ENCODE results near the gene NRARP.
A peak's percentile ranks its signal among the peaks of the same experiment; 100 is the strongest.
"Not testable (repeated sequence)": the region's sequence is repeated elsewhere in the genome, so short reads cannot be mapped to it uniquely, and the experiment has no call there.

Gene NRARP

GRCh38 chr9:137262909-137263285 is 39.2 kb downstream of the NRARP start:
- no peak for DNase-seq (ENCODE audit: low read depth in 2 of 2, low spot score in 1 of 2)

GRCh38 chr9:137262173-137262908 is 39.7 kb downstream of the NRARP start:
- not testable (repeated sequence) for DNase-seq (ENCODE audit: low read depth in 2 of 2, low spot score in 1 of 2)

- DNase-seq (ENCODE audit: low read depth in 2 of 2, low spot score in 1 of 2): no peak
Measured at GRCh38 chr9:137256856-137257255, 45.2 kb downstream of the NRARP start.

GRCh38 chr9:137256362-137256761 is 45.7 kb downstream of the NRARP start:
- DNase-seq (ENCODE audit: low read depth in 2 of 2, low spot score in 1 of 2): no peak

GRCh38 chr9:137255448-137256114 is 46.5 kb downstream of the NRARP start:
- DNase-seq (ENCODE audit: low read depth in 2 of 2, low spot score in 1 of 2): no peak

GRCh38 chr9:137254624-137255447 is 47.2 kb downstream of the NRARP start, which contains the start of gene NELFB:
Gene NELFB (plus strand): TSS chr9:137255327.
- peak; percentile 90 to 91 for DNase-seq (ENCODE audit: low read depth in 2 of 2, low spot score in 1 of 2)

DNA sequence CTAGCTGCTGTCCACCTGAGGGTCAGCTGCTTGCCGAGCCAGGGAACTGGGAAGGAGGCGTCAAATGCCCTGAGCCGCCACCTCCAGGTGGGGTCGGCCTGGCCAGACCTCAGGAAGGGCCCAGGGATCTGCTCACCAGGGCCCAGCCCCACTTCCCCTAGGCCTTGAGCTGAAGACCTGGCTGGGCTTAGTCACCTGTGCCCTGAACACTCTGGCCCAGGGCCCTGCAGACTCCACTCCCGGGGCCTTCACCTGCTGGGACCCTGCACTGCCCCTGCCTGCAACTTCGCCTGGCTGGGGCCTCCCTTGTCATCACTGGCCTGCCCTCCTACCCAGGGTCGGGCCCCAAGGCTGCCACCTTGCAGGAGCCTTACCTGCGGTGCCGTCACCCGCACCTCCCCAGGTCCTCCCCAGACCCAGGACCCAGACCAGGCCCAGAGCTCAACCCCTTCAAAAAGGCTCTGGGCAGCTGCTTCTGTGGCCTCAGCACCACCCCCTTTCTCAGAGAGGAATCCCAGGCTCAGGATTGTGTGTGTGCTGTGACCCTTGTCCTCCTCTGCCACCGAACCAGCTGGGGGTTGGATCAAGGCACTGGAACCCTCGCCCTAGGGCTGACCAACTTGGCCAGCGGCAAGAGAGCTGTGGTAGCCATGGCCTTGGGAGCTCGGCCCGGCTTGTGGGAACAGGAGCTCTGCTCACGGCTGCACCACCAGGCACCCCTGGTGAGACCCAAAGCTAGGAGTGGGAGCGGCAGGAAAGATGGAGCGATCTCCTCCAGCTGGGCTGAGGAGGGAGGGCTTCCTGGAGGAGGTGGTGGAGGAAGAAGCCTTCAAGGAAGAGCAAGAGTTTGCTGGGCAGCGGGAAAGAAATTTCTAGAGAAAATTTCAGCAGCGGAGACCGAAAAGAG is 48.1 kb downstream of the NRARP start:
- no peak for DNase-seq (ENCODE audit: low read depth in 2 of 2, low spot score in 1 of 2)

DNA sequence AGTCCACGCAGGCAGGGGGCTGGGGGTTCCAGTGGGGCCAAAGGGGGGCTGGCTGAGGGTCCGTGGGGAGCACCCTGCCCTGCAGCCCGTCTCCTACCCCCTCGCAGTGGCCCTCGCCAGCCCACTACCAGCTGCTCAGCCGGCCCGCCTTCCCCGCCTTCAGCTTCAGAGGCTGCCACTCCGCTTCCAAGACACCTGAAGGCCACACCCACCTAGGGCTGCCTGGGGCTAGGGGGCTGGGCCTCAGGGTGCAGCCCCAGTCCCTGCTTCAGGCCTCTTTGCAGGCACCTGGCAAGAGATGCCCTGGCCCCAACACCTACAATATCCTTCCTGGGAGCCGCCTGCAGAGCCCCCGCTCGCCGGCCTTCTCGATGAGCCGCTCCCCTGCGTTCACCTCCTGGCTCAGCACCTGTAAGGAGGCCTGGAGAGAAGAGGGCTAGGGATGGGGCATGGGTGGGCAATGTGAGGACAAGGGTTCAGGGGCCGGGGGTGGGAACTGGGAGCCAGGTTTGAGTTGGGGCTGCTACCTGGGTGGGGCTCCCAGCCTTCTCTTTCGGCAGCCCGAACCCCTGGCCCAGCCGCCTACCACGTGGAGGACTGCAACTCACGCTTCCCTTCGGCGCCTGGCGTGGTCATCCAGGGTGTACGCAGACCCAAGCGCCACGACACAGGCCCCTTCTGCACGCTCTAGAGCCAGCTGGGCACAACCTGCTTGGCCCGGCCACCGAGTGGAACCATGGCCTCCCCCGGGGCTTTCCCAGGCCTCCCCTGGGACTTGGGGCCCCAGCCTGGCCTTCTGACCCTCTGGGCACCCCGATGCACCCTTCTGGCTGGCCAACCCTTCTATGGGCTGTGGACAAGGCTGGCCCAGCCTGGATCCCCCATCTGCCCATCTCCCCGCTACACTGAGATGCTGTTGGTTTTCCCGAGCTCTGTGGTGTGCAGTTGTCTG is 49.2 kb downstream of the NRARP start:
- no peak for DNase-seq (ENCODE audit: low read depth in 2 of 2, low spot score in 1 of 2)

GRCh38 chr9:137251490-137252268 is 50.4 kb downstream of the NRARP start:
- no peak for DNase-seq (ENCODE audit: low read depth in 2 of 2, low spot score in 1 of 2)

- no peak for DNase-seq (ENCODE audit: low read depth in 2 of 2, low spot score in 1 of 2)
Measured at GRCh38 chr9:137251194-137251461, 50.9 kb downstream of the NRARP start, which contains the start of gene STPG3. Gene STPG3 (plus strand): TSS chr9:137251286. CDS start chr9:137251287, 1 bp downstream.

DNA sequence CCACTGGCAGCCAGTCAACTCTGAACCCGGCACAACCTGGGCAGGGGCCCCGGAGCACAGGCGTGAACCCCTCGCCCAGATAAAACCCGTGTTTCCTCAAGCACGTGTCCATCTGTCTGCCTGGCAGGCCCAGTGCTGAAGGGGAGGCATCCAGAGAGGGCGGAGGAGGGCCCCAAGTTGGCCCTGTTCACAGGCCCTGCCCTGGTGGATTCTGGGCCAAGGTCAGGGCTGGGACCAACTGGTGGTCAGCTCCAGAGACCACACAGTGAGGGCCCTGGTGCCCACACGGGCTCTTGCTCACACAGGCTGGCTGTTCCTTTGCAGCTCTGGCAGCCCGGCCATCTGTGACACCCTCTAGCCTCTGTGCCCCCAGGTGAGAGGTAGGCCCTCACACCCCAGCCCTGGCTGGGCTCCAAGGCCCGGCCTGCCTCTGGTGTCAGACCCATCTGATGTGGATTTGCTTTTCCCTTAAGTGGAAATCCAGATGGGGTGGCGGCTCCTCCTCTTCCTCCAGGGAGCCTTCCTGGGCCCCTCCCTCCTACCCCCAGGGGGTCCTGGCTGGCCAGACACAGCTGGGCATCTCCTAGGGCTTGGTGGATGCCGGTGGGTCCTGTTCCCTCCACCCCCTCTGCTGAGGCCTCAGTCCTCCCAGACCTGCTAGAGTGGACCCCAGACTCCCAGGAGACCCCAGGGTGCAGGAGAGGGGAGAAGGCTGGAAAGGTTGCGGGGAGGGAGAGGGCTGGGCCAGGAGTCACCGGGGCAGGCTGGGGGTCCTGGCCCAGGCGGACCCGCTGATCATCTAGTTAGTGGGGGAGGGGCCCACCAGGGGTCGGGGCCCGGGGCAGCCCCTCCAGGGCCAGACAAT is 51.5 kb downstream of the NRARP start:
- no peak for DNase-seq (ENCODE audit: low read depth in 2 of 2, low spot score in 1 of 2)

All from stimulated activated CD8-positive, alpha-beta memory T cell treated with anti-CD3 and anti-CD28 coated beads, Interleukin-4, amount 100 ng/mL, for 4 hours (primary cell).